Liver (tissue), 9 donors: ENCODE measurements around the gene ARMH1. TPM values are rescaled to one million over a fixed set of nuclear protein-coding genes. Genes with fewer than 3 reads are reported as not detected.

Experiments used
- DNase-seq: peaks from one replicate; pipeline ENCODE4 v3.0.0-alpha.2; 2017; ENCODE audit warnings: low spot score
- H3K27ac ChIP-seq, 2 donors: one replicate each; pipeline ENCODE4 v1.7.0; 2013; ENCODE audit warnings: inconsistent platforms in 2 of 2, low read length in 2 of 2, control low read depth in 1 of 2, low read depth in 1 of 2, mild to moderate bottlenecking in 1 of 2
- H3K27me3 ChIP-seq, 4 donors: one replicate each; pipeline versions ENCODE4 v1.6.1 to v1.7.0; 2013; ENCODE audit warnings: low read length in 3 of 4, inconsistent platforms in 1 of 4, mild to moderate bottlenecking in 1 of 4, moderate library complexity in 1 of 4; ENCODE audit not compliant: control insufficient read depth in 4 of 4, insufficient read depth in 4 of 4
- H3K36me3 ChIP-seq, 4 donors: one replicate each; pipeline versions ENCODE4 v1.6.1 to v1.7.0; 2013; ENCODE audit warnings: low read length in 3 of 4, mild to moderate bottlenecking in 3 of 4, low read depth in 1 of 4, moderate library complexity in 1 of 4; ENCODE audit not compliant: control insufficient read depth in 4 of 4, insufficient read depth in 3 of 4
- H3K4me1 ChIP-seq, 4 donors: one replicate each; pipeline versions ENCODE4 v1.6.1 to v1.7.0; 2013; ENCODE audit warnings: low read length in 3 of 4, mild to moderate bottlenecking in 3 of 4, moderate library complexity in 1 of 4; ENCODE audit not compliant: control insufficient read depth in 4 of 4, insufficient read depth in 4 of 4
- H3K4me3 ChIP-seq, 3 donors: one replicate each; pipeline versions ENCODE4 v1.6.1 to v1.7.0; 2013; ENCODE audit warnings: low read length in 3 of 3, control low read depth in 1 of 3, low read depth in 1 of 3, mild to moderate bottlenecking in 1 of 3
- H3K9ac ChIP-seq, 2 donors: one replicate each; pipeline ENCODE4 v1.7.0; 2013; ENCODE audit warnings: low read length in 2 of 2, mild to moderate bottlenecking in 2 of 2, moderate library complexity in 2 of 2, control low read depth in 1 of 2, low read depth in 1 of 2
- H3K9me3 ChIP-seq, 4 donors: one replicate each; pipeline versions ENCODE4 v1.6.1 to v1.7.0; 2013; ENCODE audit warnings: low read length in 3 of 4; ENCODE audit not compliant: control insufficient read depth in 4 of 4
- EGR1 ChIP-seq, 2 donors: IDR thresholded peaks; 2 replicates each; pipeline ENCODE4 v1.6.1; 2016 to 2018; ENCODE audit warnings: antibody characterized with exemption in 2 of 2, low read depth in 2 of 2
- FOXA1 ChIP-seq: IDR thresholded peaks from 2 replicates; pipeline ENCODE4 v1.6.1; 2016; ENCODE audit warnings: antibody characterized with exemption
- FOXA2 ChIP-seq: IDR thresholded peaks from 2 replicates; pipeline ENCODE4 v1.6.1; 2016; ENCODE audit warnings: antibody characterized with exemption
- GABPA ChIP-seq, 2 donors: IDR thresholded peaks in 1 of 2; conservative IDR thresholded peaks in 1 of 2; 2 replicates each; pipeline ENCODE4 v1.6.1; 2016; ENCODE audit warnings: antibody characterized with exemption in 2 of 2, mild to moderate bottlenecking in 1 of 2, moderate library complexity in 1 of 2
- HNF4A ChIP-seq, 2 donors: conservative IDR thresholded peaks; 2 replicates each; pipeline ENCODE4 v1.6.1; 2016; ENCODE audit warnings: antibody characterized with exemption in 2 of 2, mild to moderate bottlenecking in 2 of 2
- HNF4G ChIP-seq: IDR thresholded peaks from 2 replicates; pipeline ENCODE4 v1.6.1; 2016; ENCODE audit warnings: antibody characterized with exemption
- JUND ChIP-seq, 2 donors: IDR thresholded peaks; 2 replicates each; pipeline ENCODE4 v1.6.1; 2016; ENCODE audit warnings: antibody characterized with exemption in 2 of 2
- NR2F2 ChIP-seq: IDR thresholded peaks from 2 replicates; pipeline ENCODE4 v1.6.1; 2016; ENCODE audit warnings: antibody characterized with exemption
- RAD21 ChIP-seq, 2 donors: IDR thresholded peaks; 2 replicates each; pipeline ENCODE4 v1.6.1; 2016; ENCODE audit warnings: antibody characterized with exemption in 2 of 2, mild to moderate bottlenecking in 2 of 2
- RXRA ChIP-seq, 2 donors: IDR thresholded peaks; 2 replicates each; pipeline ENCODE4 v1.6.1; 2017 to 2018; ENCODE audit warnings: antibody characterized with exemption in 2 of 2, mild to moderate bottlenecking in 1 of 2
- SP1 ChIP-seq: IDR thresholded peaks from 2 replicates; pipeline ENCODE4 v1.6.1; 2018; ENCODE audit warnings: antibody characterized with exemption, mild to moderate bottlenecking
- TAF1 ChIP-seq: conservative IDR thresholded peaks from 2 replicates; pipeline ENCODE4 v1.6.1; 2016; ENCODE audit warnings: antibody characterized with exemption, mild to moderate bottlenecking
- YY1 ChIP-seq: IDR thresholded peaks from 2 replicates; pipeline ENCODE4 v1.6.1; 2016; ENCODE audit warnings: antibody characterized with exemption, mild to moderate bottlenecking
- WGBS: extraction: QIAGEN DNeasy Blood & Tissue Kit; methylation state at CpG from one replicate; pipeline ENCODE4 v1.1.7; 2013; 5-methylcytosine and 5-hydroxymethylcytosine counted together
- polyA plus RNA-seq, 2 donors: library from polyadenylated mRNA; stranded (reverse) in 1 of 2; unstranded in 1 of 2; fragments of 200-250 nt in 1 of 2; fragments of >200 nt in 1 of 2; fragmentation: Nextera tagmentation in 1 of 2; extraction: Ambion mirVana in 1 of 2; gene quantifications; one replicate each; pipeline versions ENCODE4 v1.2.1 to v1.2.3, GENCODE V29; 2013 to 2015
- total RNA-seq, 2 donors: library from RNA; depleted of rRNA; stranded (reverse); fragments of >200 nt; gene quantifications; one replicate each; pipeline ENCODE4 v1.2.3, GENCODE V29; 2014
- TF ChIP-seq, protein P1 (sequence below): IDR thresholded peaks from 2 replicates; pipeline ENCODE4 v1.6.1; 2016; ENCODE audit warnings: antibody characterized with exemption, mild to moderate bottlenecking
- TF ChIP-seq, protein P2 (sequence below): IDR thresholded peaks from 2 replicates; pipeline ENCODE4 v1.6.1; 2016; ENCODE audit warnings: antibody characterized with exemption
- TF ChIP-seq, protein P3 (sequence below): IDR thresholded peaks from 2 replicates; pipeline ENCODE4 v1.6.1; 2016; ENCODE audit warnings: antibody characterized with exemption
- TF ChIP-seq, protein P4 (sequence below): IDR thresholded peaks from 2 replicates; pipeline ENCODE4 v1.6.1; 2016; ENCODE audit warnings: antibody characterized with exemption
- TF ChIP-seq, protein P5 (sequence below): fragments of 150-350 bp; IDR thresholded peaks from 2 replicates; pipeline ENCODE4 v1.5.1; 2017; ENCODE audit warnings: improper control_type of control experiment, low read depth, low read length; ENCODE audit not compliant: missing input control
- donor health status: healthy.
- donor health status: healthy.
- donor health status: healthy.
- donor health status: healthy.
- donor health status: healthy.

The ARMH1 gene
- total and polyA plus RNA-seq, 4 donors = 2.2 to 20.3 (median 5.5) TPM

DNA sequence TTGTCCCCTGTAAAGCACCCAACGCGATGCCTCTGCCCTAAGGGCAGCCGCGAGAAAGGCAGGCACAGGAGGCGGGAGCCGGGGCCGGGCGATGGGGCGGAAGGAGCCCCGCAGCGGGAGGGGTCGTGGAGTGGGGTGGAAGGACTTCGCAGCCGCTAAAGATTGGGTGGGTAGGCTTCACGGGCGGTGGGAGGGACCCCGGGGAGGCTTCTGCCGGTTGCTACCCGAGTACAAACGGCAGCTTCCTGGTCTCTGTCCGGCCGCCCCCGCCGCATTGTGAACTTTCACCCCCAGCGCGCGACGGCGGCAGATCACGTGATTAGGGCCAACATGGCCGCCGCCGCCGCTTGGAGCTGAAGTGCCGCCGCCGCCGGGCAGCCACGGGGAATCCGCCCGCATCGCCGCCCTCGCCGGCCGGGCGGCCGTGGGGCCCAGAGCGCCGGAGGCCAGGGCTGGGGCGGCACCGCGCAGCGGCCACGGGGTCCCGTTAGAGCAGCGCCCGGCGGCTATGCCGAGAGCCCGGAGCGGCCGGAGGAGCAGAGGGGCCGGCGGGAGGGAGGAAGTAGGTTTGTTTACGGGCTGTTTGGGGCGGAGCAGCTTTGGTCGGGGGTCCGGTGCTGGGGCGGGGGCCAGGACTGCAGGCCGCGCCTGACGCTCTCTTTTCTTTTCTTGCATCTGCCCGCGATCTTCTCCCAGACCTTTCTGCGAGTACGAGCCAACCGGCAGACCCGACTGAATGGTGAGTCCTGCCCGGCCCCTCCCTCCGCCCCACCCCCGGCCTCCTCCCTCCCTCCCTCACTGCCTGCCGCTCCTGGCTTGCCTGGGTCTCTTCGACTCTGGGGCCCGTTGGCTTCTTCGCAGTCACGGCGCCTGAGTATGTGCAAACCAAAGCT lies 42.6 kb upstream of the ARMH1 start (continued):
- TF ChIP-seq, protein P1, sequence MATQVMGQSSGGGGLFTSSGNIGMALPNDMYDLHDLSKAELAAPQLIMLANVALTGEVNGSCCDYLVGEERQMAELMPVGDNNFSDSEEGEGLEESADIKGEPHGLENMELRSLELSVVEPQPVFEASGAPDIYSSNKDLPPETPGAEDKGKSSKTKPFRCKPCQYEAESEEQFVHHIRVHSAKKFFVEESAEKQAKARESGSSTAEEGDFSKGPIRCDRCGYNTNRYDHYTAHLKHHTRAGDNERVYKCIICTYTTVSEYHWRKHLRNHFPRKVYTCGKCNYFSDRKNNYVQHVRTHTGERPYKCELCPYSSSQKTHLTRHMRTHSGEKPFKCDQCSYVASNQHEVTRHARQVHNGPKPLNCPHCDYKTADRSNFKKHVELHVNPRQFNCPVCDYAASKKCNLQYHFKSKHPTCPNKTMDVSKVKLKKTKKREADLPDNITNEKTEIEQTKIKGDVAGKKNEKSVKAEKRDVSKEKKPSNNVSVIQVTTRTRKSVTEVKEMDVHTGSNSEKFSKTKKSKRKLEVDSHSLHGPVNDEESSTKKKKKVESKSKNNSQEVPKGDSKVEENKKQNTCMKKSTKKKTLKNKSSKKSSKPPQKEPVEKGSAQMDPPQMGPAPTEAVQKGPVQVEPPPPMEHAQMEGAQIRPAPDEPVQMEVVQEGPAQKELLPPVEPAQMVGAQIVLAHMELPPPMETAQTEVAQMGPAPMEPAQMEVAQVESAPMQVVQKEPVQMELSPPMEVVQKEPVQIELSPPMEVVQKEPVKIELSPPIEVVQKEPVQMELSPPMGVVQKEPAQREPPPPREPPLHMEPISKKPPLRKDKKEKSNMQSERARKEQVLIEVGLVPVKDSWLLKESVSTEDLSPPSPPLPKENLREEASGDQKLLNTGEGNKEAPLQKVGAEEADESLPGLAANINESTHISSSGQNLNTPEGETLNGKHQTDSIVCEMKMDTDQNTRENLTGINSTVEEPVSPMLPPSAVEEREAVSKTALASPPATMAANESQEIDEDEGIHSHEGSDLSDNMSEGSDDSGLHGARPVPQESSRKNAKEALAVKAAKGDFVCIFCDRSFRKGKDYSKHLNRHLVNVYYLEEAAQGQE = no peak
- no peak for TF ChIP-seq HNF4G

DNA sequence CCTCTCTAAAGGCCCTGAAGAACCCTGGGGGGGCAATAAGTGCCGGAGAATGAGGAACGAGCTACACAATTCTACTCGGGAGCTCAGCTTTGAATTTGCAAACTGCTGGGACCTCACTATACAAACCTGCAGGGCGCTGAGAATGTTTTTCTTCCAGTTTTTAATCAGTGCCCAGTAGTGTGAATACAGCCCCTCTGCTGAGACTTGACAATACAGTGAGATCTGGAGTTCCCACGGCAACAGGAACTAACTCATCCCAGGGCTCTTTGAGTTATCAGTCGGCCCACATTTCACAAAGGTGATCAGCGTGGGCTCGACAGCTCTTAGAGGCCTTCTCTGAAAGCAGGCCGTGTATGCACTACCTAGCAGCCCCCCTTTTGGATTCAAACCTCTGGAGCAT lies 41.9 kb upstream of the ARMH1 start:
- TF ChIP-seq YY1 (no peak), HNF4G (no peak), RAD21 (IDR thresholded peaks at IDR 0.05) (no peak), JUND (IDR thresholded peaks at IDR 0.05) (no peak), FOXA1 (no peak), TAF1 (no peak), GABPA (IDR thresholded peaks at IDR 0.05 in 1 of 2, conservative IDR thresholded peaks at IDR 0.05 in 1 of 2) (no peak), RXRA (IDR thresholded peaks at IDR 0.05) (no peak), NR2F2 (no peak), FOXA2 (no peak), SP1 (no peak), HNF4A (conservative IDR thresholded peaks at IDR 0.05) (no peak), EGR1 (IDR thresholded peaks at IDR 0.05; ENCODE audit: low read depth in 2 of 2) (no peak)
- TF ChIP-seq, protein P1 = no peak
- TF ChIP-seq, protein P2, sequence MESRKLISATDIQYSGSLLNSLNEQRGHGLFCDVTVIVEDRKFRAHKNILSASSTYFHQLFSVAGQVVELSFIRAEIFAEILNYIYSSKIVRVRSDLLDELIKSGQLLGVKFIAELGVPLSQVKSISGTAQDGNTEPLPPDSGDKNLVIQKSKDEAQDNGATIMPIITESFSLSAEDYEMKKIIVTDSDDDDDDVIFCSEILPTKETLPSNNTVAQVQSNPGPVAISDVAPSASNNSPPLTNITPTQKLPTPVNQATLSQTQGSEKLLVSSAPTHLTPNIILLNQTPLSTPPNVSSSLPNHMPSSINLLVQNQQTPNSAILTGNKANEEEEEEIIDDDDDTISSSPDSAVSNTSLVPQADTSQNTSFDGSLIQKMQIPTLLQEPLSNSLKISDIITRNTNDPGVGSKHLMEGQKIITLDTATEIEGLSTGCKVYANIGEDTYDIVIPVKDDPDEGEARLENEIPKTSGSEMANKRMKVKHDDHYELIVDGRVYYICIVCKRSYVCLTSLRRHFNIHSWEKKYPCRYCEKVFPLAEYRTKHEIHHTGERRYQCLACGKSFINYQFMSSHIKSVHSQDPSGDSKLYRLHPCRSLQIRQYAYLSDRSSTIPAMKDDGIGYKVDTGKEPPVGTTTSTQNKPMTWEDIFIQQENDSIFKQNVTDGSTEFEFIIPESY = no peak
- TF ChIP-seq, protein P3, sequence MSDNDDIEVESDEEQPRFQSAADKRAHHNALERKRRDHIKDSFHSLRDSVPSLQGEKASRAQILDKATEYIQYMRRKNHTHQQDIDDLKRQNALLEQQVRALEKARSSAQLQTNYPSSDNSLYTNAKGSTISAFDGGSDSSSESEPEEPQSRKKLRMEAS = no peak
- TF ChIP-seq, protein P4, sequence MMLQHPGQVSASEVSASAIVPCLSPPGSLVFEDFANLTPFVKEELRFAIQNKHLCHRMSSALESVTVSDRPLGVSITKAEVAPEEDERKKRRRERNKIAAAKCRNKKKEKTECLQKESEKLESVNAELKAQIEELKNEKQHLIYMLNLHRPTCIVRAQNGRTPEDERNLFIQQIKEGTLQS = no peak
- TF ChIP-seq, protein P5, sequence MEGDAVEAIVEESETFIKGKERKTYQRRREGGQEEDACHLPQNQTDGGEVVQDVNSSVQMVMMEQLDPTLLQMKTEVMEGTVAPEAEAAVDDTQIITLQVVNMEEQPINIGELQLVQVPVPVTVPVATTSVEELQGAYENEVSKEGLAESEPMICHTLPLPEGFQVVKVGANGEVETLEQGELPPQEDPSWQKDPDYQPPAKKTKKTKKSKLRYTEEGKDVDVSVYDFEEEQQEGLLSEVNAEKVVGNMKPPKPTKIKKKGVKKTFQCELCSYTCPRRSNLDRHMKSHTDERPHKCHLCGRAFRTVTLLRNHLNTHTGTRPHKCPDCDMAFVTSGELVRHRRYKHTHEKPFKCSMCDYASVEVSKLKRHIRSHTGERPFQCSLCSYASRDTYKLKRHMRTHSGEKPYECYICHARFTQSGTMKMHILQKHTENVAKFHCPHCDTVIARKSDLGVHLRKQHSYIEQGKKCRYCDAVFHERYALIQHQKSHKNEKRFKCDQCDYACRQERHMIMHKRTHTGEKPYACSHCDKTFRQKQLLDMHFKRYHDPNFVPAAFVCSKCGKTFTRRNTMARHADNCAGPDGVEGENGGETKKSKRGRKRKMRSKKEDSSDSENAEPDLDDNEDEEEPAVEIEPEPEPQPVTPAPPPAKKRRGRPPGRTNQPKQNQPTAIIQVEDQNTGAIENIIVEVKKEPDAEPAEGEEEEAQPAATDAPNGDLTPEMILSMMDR = no peak
- peak; percentile 47 for DNase-seq
- H3K27me3 ChIP-seq = no peaks in the 10 kb centered on the region
- peak overlapping the region; percentile 62 to 92 for H3K9ac ChIP-seq
- peaks cover 3 to 20% (median 13%) of the 10 kb centered on the region in 4 donors for H3K4me1 ChIP-seq
- WGBS = 22% methylated on average over 9 of the region's 9 CpGs
- H3K4me3 ChIP-seq = peak overlapping the region; percentile 50 to 79 (median 77)
- no peaks in the 10 kb centered on the region for H3K9me3 ChIP-seq
- H3K36me3 ChIP-seq = peaks cover 13 to 26% (median 20%) of the 10 kb centered on the region in 4 donors
- H3K27ac ChIP-seq = peak overlapping the region in 1 of 2 donors; percentile 71
